ENCODE results near the gene DOCK10. TPM values are rescaled to one million over a fixed set of nuclear protein-coding genes. Genes with fewer than 3 reads are reported as not detected.

The DOCK10 gene
- total RNA-seq, 1 experiment from 2014 or later: 1.1 TPM

- H3K27me3 ChIP-seq (ENCODE audit: control insufficient read depth, insufficient read depth, low read length): no peaks in the 10 kb centered on the region
- no peak overlapping the region for H3K4me3 ChIP-seq (ENCODE audit: insufficient read depth, low read depth, low read length)
- no peaks in the 10 kb centered on the region for H3K36me3 ChIP-seq (replicated peaks; ENCODE audit: control insufficient read depth, insufficient read depth, low read length)
- DNase-seq: no peak
Observed at GRCh38 chr2:224969095-224969494, 73.2 kb downstream of the DOCK10 start.

- no peak for DNase-seq
- H3K27me3 ChIP-seq (ENCODE audit: control insufficient read depth, insufficient read depth, low read length): no peaks in the 10 kb centered on the region
- H3K4me3 ChIP-seq (ENCODE audit: insufficient read depth, low read depth, low read length): no peak overlapping the region
- H3K36me3 ChIP-seq (replicated peaks; ENCODE audit: control insufficient read depth, insufficient read depth, low read length): no peaks in the 10 kb centered on the region
Observed at GRCh38 chr2:224968051-224968450, 74.2 kb downstream of the DOCK10 start.

- no peak for DNase-seq
- no peak overlapping the region for H3K4me3 ChIP-seq (ENCODE audit: insufficient read depth, low read depth, low read length)
- H3K36me3 ChIP-seq (replicated peaks; ENCODE audit: control insufficient read depth, insufficient read depth, low read length): no peaks in the 10 kb centered on the region
- no peaks in the 10 kb centered on the region for H3K27me3 ChIP-seq (ENCODE audit: control insufficient read depth, insufficient read depth, low read length)
Observed at GRCh38 chr2:224966613-224967012, 75.7 kb downstream of the DOCK10 start.

GRCh38 chr2:224959556-224959955 is 82.7 kb downstream of the DOCK10 start:
- no peak for DNase-seq
- Histone ChIP-seq H3K36me3 (replicated peaks; ENCODE audit: control insufficient read depth, insufficient read depth, low read length) (no peaks in the 10 kb centered on the region), H3K4me3 (ENCODE audit: insufficient read depth, low read depth, low read length) (no peak overlapping the region), H3K27me3 (ENCODE audit: control insufficient read depth, insufficient read depth, low read length) (no peaks in the 10 kb centered on the region)

GRCh38 chr2:224958873-224959272 is 83.4 kb downstream of the DOCK10 start:
- no peak overlapping the region for H3K4me3 ChIP-seq (ENCODE audit: insufficient read depth, low read depth, low read length)
- no peak for DNase-seq

GRCh38 chr2:224958462-224958857 is 83.8 kb downstream of the DOCK10 start:
- H3K36me3 ChIP-seq (replicated peaks; ENCODE audit: control insufficient read depth, insufficient read depth, low read length): no peaks in the 10 kb centered on the region
- H3K27me3 ChIP-seq (ENCODE audit: control insufficient read depth, insufficient read depth, low read length): no peaks in the 10 kb centered on the region
- no peak for DNase-seq
- H3K4me3 ChIP-seq (ENCODE audit: insufficient read depth, low read depth, low read length): no peak overlapping the region

More at GRCh38 chr2:224958873-224959272, 83.4 kb downstream of the DOCK10 start:
- Histone ChIP-seq H3K36me3 (replicated peaks; ENCODE audit: control insufficient read depth, insufficient read depth, low read length) (no peaks in the 10 kb centered on the region), H3K27me3 (ENCODE audit: control insufficient read depth, insufficient read depth, low read length) (no peaks in the 10 kb centered on the region)

GRCh38 chr2:224957540-224958461 is 84.5 kb downstream of the DOCK10 start:
- DNase-seq: no peak

GRCh38 chr2:224956706-224957105 is 85.6 kb downstream of the DOCK10 start:
- Histone ChIP-seq H3K4me3 (ENCODE audit: insufficient read depth, low read depth, low read length) (no peak overlapping the region), H3K27me3 (ENCODE audit: control insufficient read depth, insufficient read depth, low read length) (no peaks in the 10 kb centered on the region), H3K36me3 (replicated peaks; ENCODE audit: control insufficient read depth, insufficient read depth, low read length) (no peaks in the 10 kb centered on the region)
- DNase-seq: no peak

More at GRCh38 chr2:224957540-224958461, 84.5 kb downstream of the DOCK10 start:
- H3K4me3 ChIP-seq (ENCODE audit: insufficient read depth, low read depth, low read length): no peak overlapping the region
- H3K36me3 ChIP-seq (replicated peaks; ENCODE audit: control insufficient read depth, insufficient read depth, low read length): no peaks in the 10 kb centered on the region
- no peaks in the 10 kb centered on the region for H3K27me3 ChIP-seq (ENCODE audit: control insufficient read depth, insufficient read depth, low read length)

- no peaks in the 10 kb centered on the region for H3K27me3 ChIP-seq (ENCODE audit: control insufficient read depth, insufficient read depth, low read length)
- no peak for DNase-seq
- H3K36me3 ChIP-seq (replicated peaks; ENCODE audit: control insufficient read depth, insufficient read depth, low read length): no peaks in the 10 kb centered on the region
- H3K4me3 ChIP-seq (ENCODE audit: insufficient read depth, low read depth, low read length): no peak overlapping the region
Observed at GRCh38 chr2:224954980-224955379, 87.3 kb downstream of the DOCK10 start.

- DNase-seq: no peak
- no peaks in the 10 kb centered on the region for H3K27me3 ChIP-seq (ENCODE audit: control insufficient read depth, insufficient read depth, low read length)
- H3K36me3 ChIP-seq (replicated peaks; ENCODE audit: control insufficient read depth, insufficient read depth, low read length): no peaks in the 10 kb centered on the region
- H3K4me3 ChIP-seq (ENCODE audit: insufficient read depth, low read depth, low read length): no peak overlapping the region
Observed at GRCh38 chr2:224952936-224953657, 89.2 kb downstream of the DOCK10 start.

GRCh38 chr2:224951723-224952481 is 90.4 kb downstream of the DOCK10 start:
- no peaks in the 10 kb centered on the region for H3K36me3 ChIP-seq (replicated peaks; ENCODE audit: control insufficient read depth, insufficient read depth, low read length)
- no peak overlapping the region for H3K4me3 ChIP-seq (ENCODE audit: insufficient read depth, low read depth, low read length)
- no peak for DNase-seq
- H3K27me3 ChIP-seq (ENCODE audit: control insufficient read depth, insufficient read depth, low read length): no peaks in the 10 kb centered on the region

GRCh38 chr2:224948859-224949258 is 93.4 kb downstream of the DOCK10 start:
- Histone ChIP-seq H3K4me3 (ENCODE audit: insufficient read depth, low read depth, low read length) (no peak overlapping the region), H3K36me3 (replicated peaks; ENCODE audit: control insufficient read depth, insufficient read depth, low read length) (no peaks in the 10 kb centered on the region), H3K27me3 (ENCODE audit: control insufficient read depth, insufficient read depth, low read length) (no peaks in the 10 kb centered on the region)
- no peak for DNase-seq

GRCh38 chr2:224948005-224948404 is 94.3 kb downstream of the DOCK10 start:
- H3K36me3 ChIP-seq (replicated peaks; ENCODE audit: control insufficient read depth, insufficient read depth, low read length): no peaks in the 10 kb centered on the region
- H3K4me3 ChIP-seq (ENCODE audit: insufficient read depth, low read depth, low read length): no peak overlapping the region
- DNase-seq: no peak
- H3K27me3 ChIP-seq (ENCODE audit: control insufficient read depth, insufficient read depth, low read length): no peaks in the 10 kb centered on the region

- Histone ChIP-seq H3K36me3 (replicated peaks; ENCODE audit: control insufficient read depth, insufficient read depth, low read length) (no peaks in the 10 kb centered on the region), H3K27me3 (ENCODE audit: control insufficient read depth, insufficient read depth, low read length) (no peaks in the 10 kb centered on the region), H3K4me3 (ENCODE audit: insufficient read depth, low read depth, low read length) (no peak overlapping the region)
- no peak for DNase-seq
Observed at GRCh38 chr2:224947566-224947965, 94.7 kb downstream of the DOCK10 start.
